ENCODE data around the gene FSTL3. TPM values are rescaled to one million over a fixed set of nuclear protein-coding genes. Genes with fewer than 3 reads are reported as not detected.

Gene FSTL3
- total RNA-seq, 2 experiments from 2014 or later = 3.4 to 7.3 TPM

GRCh38 chr19:651114-651818 lies 24.9 kb upstream of the FSTL3 start:
- Histone ChIP-seq H3K79me2 (ENCODE audit: insufficient read depth, low read depth, low read length) (peaks cover 40% of the 10 kb centered on the region), H3K9me2 (ENCODE audit: insufficient read depth, low read length) (no peaks in the 10 kb centered on the region), H3K4me3 (ENCODE audit: low read depth, low read length, poor library complexity, severe bottlenecking) (no peak overlapping the region), H3K9me3 (ENCODE audit: low read length) (no peaks in the 10 kb centered on the region), H3K4me1 (ENCODE audit: insufficient read depth, low read length, poor library complexity, severe bottlenecking) (peaks cover 18% of the 10 kb centered on the region), H2AFZ (ENCODE audit: low read length) (no peak overlapping the region), H3K36me3 (ENCODE audit: insufficient read depth, low read length) (peaks cover 94% of the 10 kb centered on the region), H4K20me1 (ENCODE audit: insufficient read depth, low read length) (no peaks in the 10 kb centered on the region; the same call in 1 of the 2 replicates), H3K4me2 (ENCODE audit: low read length) (no peak overlapping the region), H3K27ac (ENCODE audit: low read depth, low read length, poor library complexity, severe bottlenecking) (no peak overlapping the region)
- TF ChIP-seq, protein P1, sequence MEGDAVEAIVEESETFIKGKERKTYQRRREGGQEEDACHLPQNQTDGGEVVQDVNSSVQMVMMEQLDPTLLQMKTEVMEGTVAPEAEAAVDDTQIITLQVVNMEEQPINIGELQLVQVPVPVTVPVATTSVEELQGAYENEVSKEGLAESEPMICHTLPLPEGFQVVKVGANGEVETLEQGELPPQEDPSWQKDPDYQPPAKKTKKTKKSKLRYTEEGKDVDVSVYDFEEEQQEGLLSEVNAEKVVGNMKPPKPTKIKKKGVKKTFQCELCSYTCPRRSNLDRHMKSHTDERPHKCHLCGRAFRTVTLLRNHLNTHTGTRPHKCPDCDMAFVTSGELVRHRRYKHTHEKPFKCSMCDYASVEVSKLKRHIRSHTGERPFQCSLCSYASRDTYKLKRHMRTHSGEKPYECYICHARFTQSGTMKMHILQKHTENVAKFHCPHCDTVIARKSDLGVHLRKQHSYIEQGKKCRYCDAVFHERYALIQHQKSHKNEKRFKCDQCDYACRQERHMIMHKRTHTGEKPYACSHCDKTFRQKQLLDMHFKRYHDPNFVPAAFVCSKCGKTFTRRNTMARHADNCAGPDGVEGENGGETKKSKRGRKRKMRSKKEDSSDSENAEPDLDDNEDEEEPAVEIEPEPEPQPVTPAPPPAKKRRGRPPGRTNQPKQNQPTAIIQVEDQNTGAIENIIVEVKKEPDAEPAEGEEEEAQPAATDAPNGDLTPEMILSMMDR (conservative IDR thresholded peaks at IDR 0.05; ENCODE audit: low read length) = no peak
- no peak for TF ChIP-seq EZH2phosphoT487 (IDR thresholded peaks at IDR 0.05; ENCODE audit: borderline replicate concordance, low read depth, low read length)
- POLR2A ChIA-PET = no interaction called here
- intact Hi-C loops (cut with micrococcal nuclease; ENCODE audit: unreplicated experiment) = no loop called here
- CTCF ChIA-PET (ENCODE audit: unreplicated experiment) = no interaction called here
- DNase-seq (ENCODE audit: low spot score) = no peak
- BruUV-seq (replicated peaks) = no TSS peak

GRCh38 chr19:651991-652390 lies 24.2 kb upstream of the FSTL3 start:
- no peak overlapping the region for H3K4me2 ChIP-seq (ENCODE audit: low read length)
- TF ChIP-seq, protein P1 (conservative IDR thresholded peaks at IDR 0.05; ENCODE audit: low read length) = no peak
- no peak for TF ChIP-seq EZH2phosphoT487 (IDR thresholded peaks at IDR 0.05; ENCODE audit: borderline replicate concordance, low read depth, low read length)
- no peaks in the 10 kb centered on the region; the same call in 1 of the 2 replicates for H4K20me1 ChIP-seq (ENCODE audit: insufficient read depth, low read length)
- BruUV-seq (replicated peaks) = no TSS peak
- ChIA-PET CTCF (ENCODE audit: unreplicated experiment) (no interaction called here), POLR2A (no interaction called here)
- H3K9me3 ChIP-seq (ENCODE audit: low read length) = no peaks in the 10 kb centered on the region
- DNase-seq (ENCODE audit: low spot score) = no peak
- intact Hi-C loops (cut with micrococcal nuclease; ENCODE audit: unreplicated experiment) = no loop called here
- H2AFZ ChIP-seq (ENCODE audit: low read length) = no peak overlapping the region
- no peak overlapping the region for H3K4me3 ChIP-seq (ENCODE audit: low read depth, low read length, poor library complexity, severe bottlenecking)
- H3K27ac ChIP-seq (ENCODE audit: low read depth, low read length, poor library complexity, severe bottlenecking) = no peak overlapping the region
- peaks cover 18% of the 10 kb centered on the region for H3K4me1 ChIP-seq (ENCODE audit: insufficient read depth, low read length, poor library complexity, severe bottlenecking)
- peaks cover 47% of the 10 kb centered on the region for H3K79me2 ChIP-seq (ENCODE audit: insufficient read depth, low read depth, low read length)
- H3K36me3 ChIP-seq (ENCODE audit: insufficient read depth, low read length) = peaks cover 94% of the 10 kb centered on the region
- H3K9me2 ChIP-seq (ENCODE audit: insufficient read depth, low read length) = no peaks in the 10 kb centered on the region

Data from OCI-LY7 (cell line).